ENCODE measurements around the gene SLC25A11. TPM values are rescaled to one million over a fixed set of nuclear protein-coding genes. Genes with fewer than 3 reads are reported as not detected.
"Not testable (repeated sequence)": the region's sequence is repeated elsewhere in the genome, so short reads cannot be mapped to it uniquely, and the experiment has no call there.

Gene SLC25A11
- total RNA-seq, 4 donors from 2014 or later, result 38.9 to 74.2 (median 47.1) TPM

GRCh38 chr17:4934173-4934979 lies 5.5 kb downstream of the SLC25A11 start:
- ATAC-seq (ENCODE audit: low FRiP score), result no peak
- no peak for TF ChIP-seq CTCF (IDR thresholded peaks at IDR 0.05)
- no peak for DNase-seq (ENCODE audit: low spot score)

- ATAC-seq (ENCODE audit: low FRiP score) (no peak), DNase-seq (ENCODE audit: low spot score) (no peak)
- no peak for TF ChIP-seq CTCF (IDR thresholded peaks at IDR 0.05)
Observed at GRCh38 chr17:4933646-4934045, 6.2 kb downstream of the SLC25A11 start.

GRCh38 chr17:4932756-4933155 lies 7.1 kb downstream of the SLC25A11 start:
- DNase-seq (ENCODE audit: low spot score) (no peak), ATAC-seq (ENCODE audit: low FRiP score) (no peak)
- no peak for TF ChIP-seq CTCF (IDR thresholded peaks at IDR 0.05)

- ATAC-seq (ENCODE audit: low FRiP score), result no peak
- TF ChIP-seq CTCF (IDR thresholded peaks at IDR 0.05), result no peak
Observed at GRCh38 chr17:4931963-4932362, 7.9 kb downstream of the SLC25A11 start, which contains the start of gene GP1BA. GP1BA (plus strand) TSS chr17:4932277; CDS start chr17:4932605, 328 bp downstream.

GRCh38 chr17:4928881-4929280 lies 11.0 kb downstream of the SLC25A11 start:
- ATAC-seq (ENCODE audit: low FRiP score) (no peak), DNase-seq (ENCODE audit: low spot score) (no peak)
- TF ChIP-seq CTCF (IDR thresholded peaks at IDR 0.05), result no peak

More at GRCh38 chr17:4931963-4932362, 7.9 kb downstream of the SLC25A11 start, which contains the start of gene GP1BA:
- DNase-seq (ENCODE audit: low spot score), result no peak

GRCh38 chr17:4926577-4927335 lies 13.1 kb downstream of the SLC25A11 start:
- DNase-seq (ENCODE audit: low spot score); ATAC-seq (ENCODE audit: low FRiP score): not testable (repeated sequence)

- TF ChIP-seq CTCF (IDR thresholded peaks at IDR 0.05), result no peak
- DNase-seq (ENCODE audit: low spot score) (no peak), ATAC-seq (ENCODE audit: low FRiP score) (no peak)
Observed at GRCh38 chr17:4921320-4921719, 18.5 kb downstream of the SLC25A11 start.

All from omental fat pad (tissue), 4 donors.